ENCODE results near the gene GLYAT.

Gene GLYAT

GRCh38 chr11:58770166-58770565, 38.4 kb upstream of the GLYAT start:
- Histone ChIP-seq H3K27me3 (ENCODE audit: insufficient read depth, low read depth, severe bottlenecking) (peaks cover 27% of the 10 kb centered on the region), H3K27ac (no peak overlapping the region), H3K36me3 (no peaks in the 10 kb centered on the region), H3K4me3 (ENCODE audit: low read depth, low read length) (no peak overlapping the region), H3K9me3 (ENCODE audit: severe bottlenecking) (no peaks in the 10 kb centered on the region)
- no peak for DNase-seq
- TF ChIP-seq, protein P1, sequence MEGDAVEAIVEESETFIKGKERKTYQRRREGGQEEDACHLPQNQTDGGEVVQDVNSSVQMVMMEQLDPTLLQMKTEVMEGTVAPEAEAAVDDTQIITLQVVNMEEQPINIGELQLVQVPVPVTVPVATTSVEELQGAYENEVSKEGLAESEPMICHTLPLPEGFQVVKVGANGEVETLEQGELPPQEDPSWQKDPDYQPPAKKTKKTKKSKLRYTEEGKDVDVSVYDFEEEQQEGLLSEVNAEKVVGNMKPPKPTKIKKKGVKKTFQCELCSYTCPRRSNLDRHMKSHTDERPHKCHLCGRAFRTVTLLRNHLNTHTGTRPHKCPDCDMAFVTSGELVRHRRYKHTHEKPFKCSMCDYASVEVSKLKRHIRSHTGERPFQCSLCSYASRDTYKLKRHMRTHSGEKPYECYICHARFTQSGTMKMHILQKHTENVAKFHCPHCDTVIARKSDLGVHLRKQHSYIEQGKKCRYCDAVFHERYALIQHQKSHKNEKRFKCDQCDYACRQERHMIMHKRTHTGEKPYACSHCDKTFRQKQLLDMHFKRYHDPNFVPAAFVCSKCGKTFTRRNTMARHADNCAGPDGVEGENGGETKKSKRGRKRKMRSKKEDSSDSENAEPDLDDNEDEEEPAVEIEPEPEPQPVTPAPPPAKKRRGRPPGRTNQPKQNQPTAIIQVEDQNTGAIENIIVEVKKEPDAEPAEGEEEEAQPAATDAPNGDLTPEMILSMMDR (IDR thresholded peaks at IDR 0.05; ENCODE audit: low read depth, low read length), result no peak

DNA sequence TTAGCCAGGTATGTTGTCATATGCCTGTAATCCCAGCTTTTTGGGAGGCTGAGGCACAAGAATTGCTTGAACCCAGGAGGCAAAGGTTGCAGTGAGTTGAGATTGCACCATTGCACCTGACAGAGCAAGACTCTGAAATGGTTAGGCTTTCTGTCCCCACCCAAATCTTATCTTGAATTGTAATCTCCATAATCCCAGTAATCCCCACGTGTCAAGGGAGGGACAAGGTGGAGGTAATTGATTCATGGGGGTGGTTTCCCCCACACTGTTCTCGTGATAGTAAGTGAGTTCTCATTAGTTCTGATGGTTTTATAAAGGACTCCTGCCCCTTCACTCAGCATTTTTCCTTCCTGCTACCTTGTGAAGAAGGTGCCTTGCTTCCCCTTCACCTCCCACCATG, 37.6 kb upstream of the GLYAT start:
- Histone ChIP-seq H3K27me3 (ENCODE audit: insufficient read depth, low read depth, severe bottlenecking) (peaks cover 33% of the 10 kb centered on the region), H3K36me3 (no peaks in the 10 kb centered on the region), H3K27ac (no peak overlapping the region), H3K4me3 (ENCODE audit: low read depth, low read length) (no peak overlapping the region), H3K9me3 (ENCODE audit: severe bottlenecking) (no peaks in the 10 kb centered on the region)
- TF ChIP-seq, protein P1 (IDR thresholded peaks at IDR 0.05; ENCODE audit: low read depth, low read length), result no peak
- no peak for DNase-seq

- Histone ChIP-seq H3K27ac (no peak overlapping the region), H3K36me3 (no peaks in the 10 kb centered on the region), H3K27me3 (ENCODE audit: insufficient read depth, low read depth, severe bottlenecking) (peaks cover 30% of the 10 kb centered on the region), H3K4me3 (ENCODE audit: low read depth, low read length) (no peak overlapping the region), H3K9me3 (ENCODE audit: severe bottlenecking) (no peaks in the 10 kb centered on the region)
- TF ChIP-seq, protein P1 (IDR thresholded peaks at IDR 0.05; ENCODE audit: low read depth, low read length), result no peak
- no peak for DNase-seq
These were observed 36.4 kb upstream of the GLYAT start for GRCh38 chr11:58768137-58768536.

DNA sequence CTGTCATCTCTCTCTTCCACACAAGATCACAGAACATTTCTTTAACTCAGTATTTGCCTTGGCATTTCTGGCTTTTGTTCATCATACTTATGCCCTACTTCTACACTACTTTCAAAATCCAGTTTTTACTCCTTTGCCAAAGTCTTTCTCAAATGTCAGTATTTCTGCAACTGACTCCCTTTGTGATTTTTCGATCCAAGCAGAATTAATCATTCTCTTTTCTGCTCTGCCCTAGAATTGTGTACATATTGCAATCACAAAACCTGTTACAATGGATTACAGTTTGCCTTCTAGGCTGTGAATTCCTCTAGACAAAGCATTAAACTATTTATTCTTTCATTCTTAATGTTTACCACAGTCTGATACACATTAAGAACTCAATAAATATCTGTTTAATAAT, 33.3 kb upstream of the GLYAT start:
- no peak for DNase-seq
- no peak overlapping the region for H3K27ac ChIP-seq
- TF ChIP-seq, protein P1 (IDR thresholded peaks at IDR 0.05; ENCODE audit: low read depth, low read length), result no peak

GRCh38 chr11:58763120-58763490, 31.4 kb upstream of the GLYAT start:
- Histone ChIP-seq H3K9me3 (ENCODE audit: severe bottlenecking) (no peaks in the 10 kb centered on the region), H3K36me3 (no peaks in the 10 kb centered on the region), H3K27me3 (ENCODE audit: insufficient read depth, low read depth, severe bottlenecking) (peaks cover 24% of the 10 kb centered on the region), H3K27ac (no peak overlapping the region), H3K4me3 (ENCODE audit: low read depth, low read length) (no peak overlapping the region)
- DNase-seq, result no peak
- TF ChIP-seq, protein P1 (IDR thresholded peaks at IDR 0.05; ENCODE audit: low read depth, low read length), result no peak

More for the DNA sequence above, 33.3 kb upstream of the GLYAT start:
- H3K4me3 ChIP-seq (ENCODE audit: low read depth, low read length), result no peak overlapping the region
- no peaks in the 10 kb centered on the region for H3K36me3 ChIP-seq
- no peaks in the 10 kb centered on the region for H3K9me3 ChIP-seq (ENCODE audit: severe bottlenecking)
- peaks cover 39% of the 10 kb centered on the region for H3K27me3 ChIP-seq (ENCODE audit: insufficient read depth, low read depth, severe bottlenecking)
